MM.1S (cell line): ENCODE data around the gene VWA7.

Experiments used
- CTCF ChIP-seq: fragments of 300-600 bp; sonication (generic); IDR thresholded peaks from 2 replicates; pipeline ENCODE4 v1.5.1; 2016; ENCODE audit warnings: antibody characterized with exemption, low read length, mixed read lengths
- EZH2 ChIP-seq: fragments of 300-600 bp; sonication (generic); optimal IDR thresholded peaks from 2 replicates; pipeline ENCODE3; 2017; ENCODE audit warnings: low read depth, mild to moderate bottlenecking, antibody characterized with exemption, low read length, mixed read lengths
- EZH2phosphoT487 ChIP-seq: fragments of 300-600 bp; sonication (generic); IDR thresholded peaks from 2 replicates; pipeline ENCODE4 v1.6.1; 2018; ENCODE audit warnings: antibody characterized with exemption, low read length

GRCh38 chr6:31781244-31782125 lies 4.4 kb upstream of the VWA7 start:
- no peak for TF ChIP-seq CTCF
- no peak for TF ChIP-seq EZH2
- TF ChIP-seq EZH2phosphoT487 = no peak
